Transverse colon (tissue), 4 donors: ENCODE measurements around the gene SNTG2.

Experiments
- EP300 ChIP-seq: sonication (generic); formaldehyde crosslinking; IDR thresholded peaks from one replicate; pipeline ENCODE4 v1.6.1; 2017; ENCODE audit warnings: antibody characterized with exemption, low read depth
- POLR2A ChIP-seq: fragments of 450-650 bp; IDR thresholded peaks from one replicate; pipeline ENCODE4 v1.6.1; 2016; ENCODE audit warnings: antibody characterized with exemption, mild to moderate bottlenecking, moderate library complexity
- POLR2AphosphoS5 ChIP-seq, 3 donors: sonication (generic); formaldehyde crosslinking; IDR thresholded peaks; one replicate each; pipeline ENCODE4 v1.6.1; 2016; ENCODE audit warnings: antibody characterized with exemption in 3 of 3
- TF ChIP-seq, protein P1 (sequence below), 5 experiments: fragments of 200-600 bp in 3 of 5; fragments of 450-650 bp in 2 of 5; sonication (generic) in 3 of 5; IDR thresholded peaks; 1 replicate in 2 of 5; 2 replicates in 3 of 5; pipeline ENCODE4 v1.5.1; 2016 to 2017; ENCODE audit warnings: antibody characterized with exemption in 5 of 5, inconsistent platforms in 3 of 5, mild to moderate bottlenecking in 2 of 5, moderate library complexity in 1 of 5

DNA sequence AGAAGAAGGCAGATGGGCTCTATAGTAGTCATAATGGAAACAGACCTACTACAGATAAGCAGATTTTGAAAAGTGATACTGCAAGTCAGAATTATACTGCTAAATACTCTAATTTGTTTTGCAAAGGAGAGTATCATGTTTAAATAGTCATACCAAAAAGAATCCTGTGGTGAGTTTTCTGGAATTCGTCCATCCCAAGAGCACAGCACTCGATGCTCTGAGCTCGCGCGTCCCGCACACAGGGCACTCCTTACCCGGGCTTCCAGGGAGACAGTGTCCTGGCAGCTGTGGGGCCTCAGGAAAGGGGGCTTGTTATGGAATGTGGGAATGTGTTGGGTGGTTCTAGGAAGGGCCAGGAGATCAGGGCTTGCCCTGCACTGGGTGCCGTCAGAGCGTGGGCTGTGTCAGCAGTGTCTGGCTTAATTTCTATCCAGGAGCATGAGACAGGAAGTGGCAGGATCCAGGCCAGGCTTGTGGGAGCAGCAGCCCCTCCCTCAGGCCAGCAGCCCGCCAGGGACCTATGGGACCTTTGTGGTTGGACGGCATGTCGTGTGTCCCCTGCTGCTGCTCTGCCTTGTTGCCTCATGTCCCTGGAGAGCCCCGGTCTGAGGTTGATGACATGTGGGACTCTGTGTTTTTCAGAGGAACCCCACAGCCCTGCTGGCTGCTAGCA is 269.4 kb downstream of the SNTG2 start:
- TF ChIP-seq, protein P1, sequence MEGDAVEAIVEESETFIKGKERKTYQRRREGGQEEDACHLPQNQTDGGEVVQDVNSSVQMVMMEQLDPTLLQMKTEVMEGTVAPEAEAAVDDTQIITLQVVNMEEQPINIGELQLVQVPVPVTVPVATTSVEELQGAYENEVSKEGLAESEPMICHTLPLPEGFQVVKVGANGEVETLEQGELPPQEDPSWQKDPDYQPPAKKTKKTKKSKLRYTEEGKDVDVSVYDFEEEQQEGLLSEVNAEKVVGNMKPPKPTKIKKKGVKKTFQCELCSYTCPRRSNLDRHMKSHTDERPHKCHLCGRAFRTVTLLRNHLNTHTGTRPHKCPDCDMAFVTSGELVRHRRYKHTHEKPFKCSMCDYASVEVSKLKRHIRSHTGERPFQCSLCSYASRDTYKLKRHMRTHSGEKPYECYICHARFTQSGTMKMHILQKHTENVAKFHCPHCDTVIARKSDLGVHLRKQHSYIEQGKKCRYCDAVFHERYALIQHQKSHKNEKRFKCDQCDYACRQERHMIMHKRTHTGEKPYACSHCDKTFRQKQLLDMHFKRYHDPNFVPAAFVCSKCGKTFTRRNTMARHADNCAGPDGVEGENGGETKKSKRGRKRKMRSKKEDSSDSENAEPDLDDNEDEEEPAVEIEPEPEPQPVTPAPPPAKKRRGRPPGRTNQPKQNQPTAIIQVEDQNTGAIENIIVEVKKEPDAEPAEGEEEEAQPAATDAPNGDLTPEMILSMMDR (IDR thresholded peaks at IDR 0.05) = no peak
- no peak for TF ChIP-seq EP300
- no peak for TF ChIP-seq POLR2A
- TF ChIP-seq POLR2AphosphoS5 (IDR thresholded peaks at IDR 0.05) = no peak
